ENCODE data around the gene LST1.
A peak's percentile ranks its signal among the peaks of the same experiment; 100 is the strongest.

DNA sequence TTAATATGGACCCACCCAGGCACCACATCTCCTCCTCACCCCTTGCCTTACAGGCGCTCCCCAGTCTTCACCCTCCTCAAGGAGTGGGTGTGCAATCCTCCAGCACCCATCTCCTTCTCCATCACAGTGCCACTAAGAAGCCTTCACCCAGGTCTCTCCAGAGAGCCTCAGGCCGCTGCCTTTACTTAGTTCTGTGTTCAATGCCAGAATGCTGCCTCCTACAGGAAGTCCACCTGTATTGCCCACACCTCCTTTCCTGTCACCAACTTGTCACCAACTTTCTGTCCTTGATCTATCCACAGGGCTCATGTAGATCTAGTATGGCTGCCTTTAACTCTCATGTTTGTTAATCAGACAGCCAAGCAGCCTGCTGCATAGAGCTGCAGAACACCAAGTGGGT is 586 bp upstream of the LST1 start:
- TF ChIP-seq, protein P1, sequence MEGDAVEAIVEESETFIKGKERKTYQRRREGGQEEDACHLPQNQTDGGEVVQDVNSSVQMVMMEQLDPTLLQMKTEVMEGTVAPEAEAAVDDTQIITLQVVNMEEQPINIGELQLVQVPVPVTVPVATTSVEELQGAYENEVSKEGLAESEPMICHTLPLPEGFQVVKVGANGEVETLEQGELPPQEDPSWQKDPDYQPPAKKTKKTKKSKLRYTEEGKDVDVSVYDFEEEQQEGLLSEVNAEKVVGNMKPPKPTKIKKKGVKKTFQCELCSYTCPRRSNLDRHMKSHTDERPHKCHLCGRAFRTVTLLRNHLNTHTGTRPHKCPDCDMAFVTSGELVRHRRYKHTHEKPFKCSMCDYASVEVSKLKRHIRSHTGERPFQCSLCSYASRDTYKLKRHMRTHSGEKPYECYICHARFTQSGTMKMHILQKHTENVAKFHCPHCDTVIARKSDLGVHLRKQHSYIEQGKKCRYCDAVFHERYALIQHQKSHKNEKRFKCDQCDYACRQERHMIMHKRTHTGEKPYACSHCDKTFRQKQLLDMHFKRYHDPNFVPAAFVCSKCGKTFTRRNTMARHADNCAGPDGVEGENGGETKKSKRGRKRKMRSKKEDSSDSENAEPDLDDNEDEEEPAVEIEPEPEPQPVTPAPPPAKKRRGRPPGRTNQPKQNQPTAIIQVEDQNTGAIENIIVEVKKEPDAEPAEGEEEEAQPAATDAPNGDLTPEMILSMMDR (conservative IDR thresholded peaks at IDR 0.05) = peak; percentile 60
- no peak for TF ChIP-seq EZH2 (IDR thresholded peaks at IDR 0.05; ENCODE audit: low read depth)

Data from PC-9 (cell line).